ENCODE data around the gene SLC25A36. TPM values are rescaled to one million over a fixed set of nuclear protein-coding genes. Genes with fewer than 3 reads are reported as not detected.
A peak's percentile ranks its signal among the peaks of the same experiment; 100 is the strongest.

The SLC25A36 gene, protein sequence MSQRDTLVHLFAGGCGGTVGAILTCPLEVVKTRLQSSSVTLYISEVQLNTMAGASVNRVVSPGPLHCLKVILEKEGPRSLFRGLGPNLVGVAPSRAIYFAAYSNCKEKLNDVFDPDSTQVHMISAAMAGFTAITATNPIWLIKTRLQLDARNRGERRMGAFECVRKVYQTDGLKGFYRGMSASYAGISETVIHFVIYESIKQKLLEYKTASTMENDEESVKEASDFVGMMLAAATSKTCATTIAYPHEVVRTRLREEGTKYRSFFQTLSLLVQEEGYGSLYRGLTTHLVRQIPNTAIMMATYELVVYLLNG
- total RNA-seq (10 to 100 TPM; 62.7 to 73.6 TPM), polyA plus RNA-seq (10 to 100 TPM; 41.1 to 49.7 (median 44.6) TPM), total RNA-seq (43.5 to 112 (median 72.3) reads per million in 6 experiments)

DNA sequence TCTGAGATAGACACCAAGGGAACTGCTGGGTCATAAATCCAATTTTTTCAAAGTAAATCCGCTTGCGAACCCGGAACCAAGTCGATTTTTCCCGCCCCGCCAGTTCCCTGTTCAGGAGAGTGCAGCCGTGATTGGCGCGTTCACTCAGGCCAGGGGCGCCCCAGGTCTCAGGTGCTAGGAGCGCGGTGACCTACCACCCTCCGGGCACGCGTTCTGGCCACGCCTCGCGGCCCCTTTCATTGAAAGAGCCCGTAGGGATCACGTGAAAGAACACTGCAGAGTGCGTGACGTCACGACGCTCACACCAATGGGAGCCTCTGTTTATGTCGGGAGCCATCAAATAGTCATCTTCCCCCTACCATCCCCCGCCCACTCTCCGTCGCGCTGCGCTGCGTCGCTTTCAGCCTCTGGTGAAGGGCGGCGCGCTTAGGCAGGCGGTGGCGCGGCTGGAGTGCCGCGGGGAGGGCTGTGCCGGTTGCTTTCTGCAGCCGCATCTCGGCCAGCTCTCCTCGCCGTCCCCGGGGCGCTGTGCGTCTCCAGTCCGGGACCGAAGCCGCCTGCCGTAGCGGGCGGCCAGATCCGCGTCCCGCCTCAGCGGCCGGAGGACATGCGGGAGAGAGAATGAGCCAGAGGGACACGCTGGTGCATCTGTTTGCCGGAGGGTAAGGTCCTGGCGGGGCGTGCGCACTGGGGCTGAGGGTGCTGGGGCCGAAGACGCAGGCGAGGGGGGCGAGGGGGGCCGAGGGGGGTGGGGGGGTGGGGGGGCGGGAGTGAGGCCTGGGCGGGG lies at the start of gene SLC25A36:
SLC25A36 (plus strand) TSS at position 403 of the 787 bp plus-strand sequence; CDS start at position 622, 219 bp downstream.
- ATAC-seq (peak; percentile 95 to 97), DNase-seq (peak; percentile 83 to 98 (median 95))
- Mint-ChIP-seq H3K4me3 (peak within 1 kb of the TSS; percentile 89 to 98 (median 96)), H3K27me3 (peaks cover 0 to 1% (median 0%) of the 10 kb centered on the region in 5 donors), H3K36me3 (peaks cover 0 to 4% (median 1%) of the 10 kb centered on the region in 3 donors), H3K27ac (peak within 1 kb of the TSS; percentile 93 to 100 (median 99)), H3K9me3 (no peaks in the 10 kb centered on the region), H3K4me1 (peaks cover 26 to 52% (median 40%) of the 10 kb centered on the region in 4 donors)
- POLR2A ChIA-PET: interaction anchor here (0.6 to 1.6 kb wide), 3 partner anchors 11 to 325 kb away, joined by 3 to 9 read pairs (median 3); partner anchors contain the start of gene PXYLP1

DNA sequence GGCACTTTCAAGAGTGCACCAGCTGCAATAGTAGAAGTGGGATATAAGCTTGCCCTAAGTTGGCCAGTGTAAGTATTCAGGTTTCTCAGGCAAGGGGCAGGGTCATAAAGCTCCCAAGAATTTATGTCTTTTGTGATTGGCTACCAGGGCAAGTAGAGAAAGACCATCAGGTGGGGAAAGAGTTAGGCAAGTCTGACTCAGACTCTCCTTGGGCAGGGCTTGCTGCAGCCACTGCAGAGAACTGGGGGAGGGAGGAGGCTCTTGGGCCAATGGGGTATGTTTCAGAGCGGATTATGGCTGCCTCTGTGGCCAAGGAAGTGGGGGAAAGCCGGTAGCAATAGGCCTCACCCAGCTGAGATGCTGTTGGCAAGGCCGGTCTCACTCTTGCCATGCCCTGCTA lies 44.6 kb upstream of the SLC25A36 start:
- peaks cover 0 to 3% (median 0%) of the 10 kb centered on the region in 4 donors for H3K4me1 Mint-ChIP-seq
- peaks cover 0 to 2% (median 0%) of the 10 kb centered on the region in 9 donors for H3K9me3 Mint-ChIP-seq
- H3K36me3 Mint-ChIP-seq: no peaks in the 10 kb centered on the region
- H3K27ac Mint-ChIP-seq: no peak overlapping the region
- peaks cover 14 to 43% (median 25%) of the 10 kb centered on the region in 5 donors for H3K27me3 Mint-ChIP-seq
- ATAC-seq (no peak), DNase-seq (no peak)
- POLR2A ChIA-PET: no interaction called here
- no peak overlapping the region for H3K4me3 Mint-ChIP-seq

DNA sequence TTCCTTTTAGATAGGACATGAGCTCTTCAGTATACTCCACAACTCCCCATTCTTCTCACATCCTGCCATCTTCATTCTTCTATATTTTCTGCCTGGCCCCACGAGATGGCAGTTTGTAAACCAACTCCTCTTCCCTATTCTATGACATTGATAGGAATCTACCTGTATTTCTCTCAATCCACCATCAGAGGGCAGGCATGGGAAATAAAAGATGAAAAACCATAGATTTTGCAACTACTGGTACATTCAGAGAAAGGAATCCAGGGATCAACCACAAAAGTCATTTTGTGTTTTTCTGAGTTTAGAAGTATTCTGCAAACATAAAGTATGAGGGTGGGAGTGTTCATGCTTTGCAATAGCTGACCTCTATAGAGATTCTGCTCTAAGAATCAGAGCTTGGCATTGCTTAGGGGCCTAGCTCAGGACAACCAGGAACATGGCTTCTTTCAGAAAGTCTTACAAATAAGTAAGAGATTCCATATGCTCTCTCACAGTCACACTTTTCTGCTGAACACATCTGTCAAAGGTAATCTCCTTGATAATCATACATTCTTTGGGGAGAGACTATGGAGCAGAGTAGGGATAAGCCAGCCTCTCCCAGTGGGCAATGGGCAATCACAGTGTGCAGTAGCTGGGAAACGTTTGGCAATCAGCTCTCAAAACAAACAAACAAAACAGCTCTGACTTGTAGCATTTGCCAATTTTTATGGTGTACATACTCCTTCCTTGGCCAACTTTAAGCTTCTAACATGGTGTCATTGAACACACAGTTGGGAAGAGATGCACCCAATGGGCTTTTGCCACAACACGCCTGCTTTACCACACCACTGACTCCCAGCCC lies 43.1 kb upstream of the SLC25A36 start:
- POLR2A ChIA-PET: interaction anchor here (0.6 to 1.0 kb wide), 2 partner anchors 42 to 77 kb away, joined by 3 read pairs; no protein-coding TSS in a partner anchor
- DNase-seq (peak in 6 of 10 donors; percentile 2 to 48 (median 20)), ATAC-seq (peak; percentile 61 to 70)
- Mint-ChIP-seq H3K4me3 (no peak overlapping the region), H3K27me3 (peaks cover 11 to 43% (median 23%) of the 10 kb centered on the region in 5 donors), H3K27ac (no peak overlapping the region), H3K36me3 (no peaks in the 10 kb centered on the region), H3K4me1 (peaks cover 0 to 3% (median 0%) of the 10 kb centered on the region in 4 donors), H3K9me3 (peaks cover 0 to 2% (median 0%) of the 10 kb centered on the region in 9 donors)

DNA sequence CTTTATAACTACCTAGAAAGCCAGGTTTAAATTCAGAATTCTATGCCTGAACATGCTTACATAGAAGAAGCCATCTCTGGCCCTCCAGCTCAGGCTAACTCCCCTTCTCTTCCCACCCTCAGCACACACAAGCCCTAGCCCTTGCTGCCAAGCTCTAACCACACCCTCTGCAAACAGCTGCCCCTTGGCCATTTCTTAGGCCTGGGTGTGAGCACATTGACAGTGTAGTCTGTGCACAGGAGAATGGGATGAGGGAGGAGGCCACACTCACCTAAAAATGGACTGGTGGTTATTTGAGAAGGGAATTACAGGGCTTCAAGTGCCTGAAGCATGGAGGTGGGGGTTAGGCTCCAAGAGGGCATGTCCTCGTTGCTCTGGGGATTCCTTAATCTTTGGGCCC lies 42.3 kb upstream of the SLC25A36 start:
- no peak overlapping the region for H3K4me3 Mint-ChIP-seq
- H3K27me3 Mint-ChIP-seq: peaks cover 11 to 37% (median 20%) of the 10 kb centered on the region in 5 donors
- H3K36me3 Mint-ChIP-seq: no peaks in the 10 kb centered on the region
- POLR2A ChIA-PET: interaction anchor here (0.6 kb wide), 1 partner anchor 76 kb away, joined by 3 read pairs; no protein-coding TSS in a partner anchor
- peaks cover 0 to 3% (median 0%) of the 10 kb centered on the region in 4 donors for H3K4me1 Mint-ChIP-seq
- H3K9me3 Mint-ChIP-seq: peaks cover 0 to 2% (median 0%) of the 10 kb centered on the region in 9 donors
- H3K27ac Mint-ChIP-seq: no peak overlapping the region
- DNase-seq (no peak), ATAC-seq (no peak)

DNA sequence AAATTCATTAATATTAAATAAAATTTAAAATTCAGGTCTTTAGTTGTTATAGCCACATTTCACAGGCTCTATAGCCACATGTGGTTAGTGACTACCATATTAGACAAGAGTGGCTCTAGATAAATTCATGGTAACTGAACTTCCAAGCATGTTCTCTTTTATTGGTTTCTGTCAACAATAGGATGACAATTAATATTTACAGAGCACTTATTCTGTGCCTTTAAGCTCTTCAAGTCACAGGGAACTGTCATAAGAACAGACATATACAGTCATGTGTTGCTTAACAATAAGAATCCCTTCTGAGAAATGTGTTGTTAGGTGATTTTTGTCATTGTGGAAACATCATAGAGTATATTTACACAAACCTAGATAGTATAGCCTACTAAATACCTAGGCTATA lies 38.8 kb upstream of the SLC25A36 start:
- Mint-ChIP-seq H3K4me1 (peaks cover 0 to 3% (median 0%) of the 10 kb centered on the region in 4 donors), H3K27ac (no peak overlapping the region), H3K36me3 (no peaks in the 10 kb centered on the region), H3K4me3 (no peak overlapping the region), H3K27me3 (peaks cover 3 to 13% (median 4%) of the 10 kb centered on the region in 5 donors), H3K9me3 (no peaks in the 10 kb centered on the region)
- ATAC-seq: no peak
- POLR2A ChIA-PET: interaction anchor here (0.8 kb wide), 1 partner anchor 20 kb away, joined by 3 read pairs; no protein-coding TSS in a partner anchor
- no peak for DNase-seq

DNA sequence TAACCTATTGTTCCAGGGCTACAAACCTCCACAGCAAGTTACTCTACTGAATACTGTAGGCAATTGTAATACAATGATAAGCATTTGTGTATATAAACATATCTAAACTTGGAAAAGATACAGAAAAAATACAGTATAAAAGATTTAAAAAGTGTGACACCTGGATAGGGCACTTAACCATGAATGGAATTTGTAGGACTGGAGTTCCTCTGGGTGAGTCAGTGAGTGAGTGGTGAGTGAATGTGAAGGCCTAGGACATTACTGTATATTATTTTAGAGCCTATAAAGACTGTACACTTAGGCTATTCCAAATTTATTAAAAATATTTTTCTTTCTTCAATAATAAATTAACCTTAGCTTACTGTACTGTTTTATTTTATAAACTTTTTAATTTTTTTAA lies 38.4 kb upstream of the SLC25A36 start:
- H3K9me3 Mint-ChIP-seq: no peaks in the 10 kb centered on the region
- H3K27ac Mint-ChIP-seq: no peak overlapping the region

DNA sequence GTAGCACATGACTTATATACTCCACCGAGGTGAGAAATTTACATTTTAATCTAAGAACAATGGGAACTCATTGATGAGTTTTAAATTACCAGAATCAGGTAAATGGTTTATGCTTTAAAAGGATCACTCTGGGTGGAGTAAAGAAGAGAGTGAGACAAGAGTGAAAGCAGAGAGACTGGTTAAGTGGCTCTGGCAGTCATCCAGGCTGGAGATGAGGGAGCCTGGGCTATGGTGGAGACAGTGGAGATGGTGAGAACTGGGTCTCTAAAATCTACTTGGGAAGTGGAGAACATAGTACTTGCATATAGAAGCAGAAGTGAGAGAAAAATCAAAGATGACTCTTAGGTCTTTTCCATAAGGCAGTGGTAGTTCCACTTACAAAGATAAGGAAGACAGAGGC lies 37.1 kb upstream of the SLC25A36 start:
- peaks cover 0 to 9% (median 0%) of the 10 kb centered on the region in 5 donors for H3K27me3 Mint-ChIP-seq
- DNase-seq (no peak), ATAC-seq (no peak)
- H3K4me3 Mint-ChIP-seq: no peak overlapping the region
- POLR2A ChIA-PET: no interaction called here
- no peaks in the 10 kb centered on the region for H3K9me3 Mint-ChIP-seq
- no peak overlapping the region for H3K27ac Mint-ChIP-seq
- H3K4me1 Mint-ChIP-seq: no peaks in the 10 kb centered on the region
- no peaks in the 10 kb centered on the region for H3K36me3 Mint-ChIP-seq

More for the DNA sequence above, 38.4 kb upstream of the SLC25A36 start:
- POLR2A ChIA-PET: interaction anchor here (0.8 kb wide), 1 partner anchor 20 kb away, joined by 3 read pairs; no protein-coding TSS in a partner anchor
- Mint-ChIP-seq H3K36me3 (no peaks in the 10 kb centered on the region), H3K4me1 (peaks cover 0 to 3% (median 0%) of the 10 kb centered on the region in 4 donors), H3K27me3 (peaks cover 0 to 12% (median 3%) of the 10 kb centered on the region in 5 donors), H3K4me3 (no peak overlapping the region)
- ATAC-seq (no peak), DNase-seq (no peak)

DNA sequence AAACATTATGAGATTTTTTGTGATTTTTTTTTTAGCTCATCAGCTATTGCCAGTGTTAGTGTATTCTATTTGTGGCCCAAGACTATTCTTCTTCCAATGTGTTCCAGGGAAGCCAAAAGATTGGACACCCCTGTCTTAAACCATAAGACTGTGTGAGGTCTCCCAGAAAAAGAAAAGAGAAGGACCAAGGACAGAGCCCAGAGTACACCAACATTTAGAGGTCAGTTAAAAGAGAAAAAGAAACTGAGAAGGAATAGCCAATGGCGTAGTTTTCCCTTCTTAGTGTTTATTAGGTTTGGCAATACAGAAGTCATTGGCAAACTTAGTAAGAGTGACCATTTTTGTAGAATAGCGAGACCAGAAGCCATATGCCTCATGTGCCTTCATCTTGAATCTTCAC lies 36.1 kb upstream of the SLC25A36 start:
- H3K4me3 Mint-ChIP-seq: no peak overlapping the region
- H3K9me3 Mint-ChIP-seq: no peaks in the 10 kb centered on the region
- ATAC-seq (no peak), DNase-seq (no peak)
- no peaks in the 10 kb centered on the region for H3K4me1 Mint-ChIP-seq
- H3K27ac Mint-ChIP-seq: no peak overlapping the region
- peaks cover 0 to 13% (median 0%) of the 10 kb centered on the region in 5 donors for H3K27me3 Mint-ChIP-seq
- H3K36me3 Mint-ChIP-seq: no peaks in the 10 kb centered on the region
- POLR2A ChIA-PET: no interaction called here

DNA sequence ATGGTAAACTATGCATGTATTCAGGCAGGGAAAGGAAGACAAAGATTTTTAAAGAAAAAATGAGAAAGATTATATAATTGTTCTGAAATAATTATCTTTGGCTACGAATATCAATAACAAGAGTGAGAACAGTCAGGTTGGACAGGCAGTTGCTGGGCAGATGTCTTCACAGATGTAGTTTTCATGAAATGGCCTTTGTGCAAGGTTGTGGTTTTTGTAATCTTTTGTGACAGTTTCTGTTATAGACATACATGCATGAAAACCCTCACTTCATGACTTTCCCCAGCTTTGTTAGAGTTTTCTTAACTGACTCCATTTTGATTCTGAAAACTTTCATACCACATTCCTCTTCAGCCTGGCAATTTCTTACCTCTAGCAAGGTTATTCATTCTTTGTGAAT lies 34.9 kb upstream of the SLC25A36 start:
- Mint-ChIP-seq H3K4me1 (no peaks in the 10 kb centered on the region), H3K4me3 (no peak overlapping the region), H3K27ac (no peak overlapping the region), H3K36me3 (no peaks in the 10 kb centered on the region), H3K9me3 (no peaks in the 10 kb centered on the region), H3K27me3 (peaks cover 0 to 16% (median 2%) of the 10 kb centered on the region in 5 donors)
- no peak for DNase-seq
- ATAC-seq: no peak
- POLR2A ChIA-PET: no interaction called here

DNA sequence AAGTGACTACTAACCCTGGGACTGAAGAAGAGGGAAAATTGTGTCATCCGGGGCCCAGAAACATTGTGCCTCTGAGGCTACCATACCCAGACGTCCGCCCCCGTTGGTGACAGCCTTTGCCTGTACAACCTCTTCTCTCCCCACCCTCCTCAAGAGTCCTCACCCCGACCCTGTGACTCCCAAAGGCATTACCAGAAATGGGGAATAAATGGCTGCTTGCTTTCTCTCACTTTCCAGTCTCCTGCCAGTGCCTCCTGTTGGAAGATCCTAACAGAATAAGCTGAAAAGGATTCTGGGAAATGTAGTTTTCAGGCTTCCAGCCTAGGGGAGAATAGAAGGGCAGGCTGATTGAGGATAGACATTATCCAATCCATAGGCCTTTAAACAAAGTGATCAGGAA lies 30.8 kb upstream of the SLC25A36 start:
- no peak for DNase-seq

DNA sequence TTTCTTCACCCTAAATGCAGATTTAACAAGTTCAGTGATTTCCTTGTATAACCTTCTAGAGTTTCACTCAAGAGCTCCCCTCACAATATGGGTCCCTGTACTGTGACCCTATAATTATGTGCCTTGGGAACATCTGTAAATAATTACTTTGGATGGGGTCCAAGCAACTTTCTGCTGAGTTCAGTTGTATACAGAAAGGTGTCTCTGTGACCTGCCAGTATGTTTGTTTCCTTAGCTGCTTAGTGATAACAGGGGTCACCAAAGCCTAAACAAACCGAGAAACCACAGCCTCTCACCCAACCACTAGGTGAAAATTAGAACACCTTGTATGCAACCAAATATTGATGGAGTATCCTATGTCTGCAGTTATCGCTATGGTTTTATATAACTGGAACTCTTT lies 29.8 kb upstream of the SLC25A36 start:
- ATAC-seq (no peak), DNase-seq (no peak)
- POLR2A ChIA-PET: no interaction called here
- Mint-ChIP-seq H3K4me1 (no peaks in the 10 kb centered on the region), H3K27me3 (peaks cover 2 to 36% (median 10%) of the 10 kb centered on the region in 5 donors), H3K9me3 (no peaks in the 10 kb centered on the region), H3K4me3 (no peak overlapping the region), H3K27ac (no peak overlapping the region), H3K36me3 (no peaks in the 10 kb centered on the region)

More for the DNA sequence above, 30.8 kb upstream of the SLC25A36 start:
- Mint-ChIP-seq H3K27me3 (peaks cover 2 to 32% (median 10%) of the 10 kb centered on the region in 5 donors), H3K4me3 (no peak overlapping the region), H3K36me3 (no peaks in the 10 kb centered on the region), H3K27ac (no peak overlapping the region), H3K4me1 (no peaks in the 10 kb centered on the region), H3K9me3 (no peaks in the 10 kb centered on the region)
- POLR2A ChIA-PET: no interaction called here
- ATAC-seq: no peak

DNA sequence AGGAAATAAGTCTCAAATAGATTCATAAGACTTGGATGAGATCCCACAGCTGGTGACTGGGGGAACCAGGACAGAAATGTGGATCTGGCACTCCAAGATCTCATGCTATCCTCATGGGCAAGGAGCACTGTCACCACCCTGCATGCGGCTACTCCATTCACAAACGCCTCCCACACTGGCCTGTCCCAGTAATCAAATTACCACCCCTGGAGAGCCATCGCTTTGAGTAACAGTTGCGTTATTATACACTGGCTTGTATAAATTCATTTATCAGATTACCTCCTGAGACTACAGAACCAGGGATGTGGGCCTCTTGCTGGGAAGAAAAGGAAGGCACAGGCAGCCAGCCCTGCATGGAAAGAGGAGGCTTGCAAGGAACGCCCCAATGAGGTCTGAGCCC lies 27.9 kb upstream of the SLC25A36 start:
- POLR2A ChIA-PET: no interaction called here
- Mint-ChIP-seq H3K27ac (no peak overlapping the region), H3K4me1 (no peaks in the 10 kb centered on the region), H3K36me3 (no peaks in the 10 kb centered on the region), H3K9me3 (no peaks in the 10 kb centered on the region), H3K27me3 (peaks cover 2 to 43% (median 15%) of the 10 kb centered on the region in 5 donors), H3K4me3 (no peak overlapping the region)
- no peak for ATAC-seq
- DNase-seq: no peak

All from naive thymus-derived CD8-positive, alpha-beta T cell (primary cell).